Measurements from ENCODE around the gene AHCYL2.
"Not testable (repeated sequence)": the region's sequence is repeated elsewhere in the genome, so short reads cannot be mapped to it uniquely, and the experiment has no call there.

AHCYL2 gene

GRCh38 chr7:129244220-129244619, 19.4 kb downstream of the AHCYL2 start:
- DNase-seq (ENCODE audit: low spot score): no peak
- in situ Hi-C loops (cut with MboI; ENCODE audit: low sequenced_read_pairs, unreplicated experiment): no loop called here

GRCh38 chr7:129245533-129245932, 20.7 kb downstream of the AHCYL2 start:
- in situ Hi-C loops (cut with MboI; ENCODE audit: low sequenced_read_pairs, unreplicated experiment): no loop called here
- TF ChIP-seq CTCF (IDR thresholded peaks at IDR 0.05; ENCODE audit: borderline replicate concordance, control extremely low read depth, extremely low read depth, insufficient read depth, missing control alignments): no peak
- DNase-seq (ENCODE audit: low spot score): no peak

More at GRCh38 chr7:129244220-129244619, 19.4 kb downstream of the AHCYL2 start:
- TF ChIP-seq CTCF (IDR thresholded peaks at IDR 0.05; ENCODE audit: borderline replicate concordance, control extremely low read depth, extremely low read depth, insufficient read depth, missing control alignments): no peak

GRCh38 chr7:129247087-129247486, 22.3 kb downstream of the AHCYL2 start:
- in situ Hi-C loops (cut with MboI; ENCODE audit: low sequenced_read_pairs, unreplicated experiment): no loop called here
- TF ChIP-seq CTCF (IDR thresholded peaks at IDR 0.05; ENCODE audit: borderline replicate concordance, control extremely low read depth, extremely low read depth, insufficient read depth, missing control alignments): no peak
- no peak for DNase-seq (ENCODE audit: low spot score)

DNA sequence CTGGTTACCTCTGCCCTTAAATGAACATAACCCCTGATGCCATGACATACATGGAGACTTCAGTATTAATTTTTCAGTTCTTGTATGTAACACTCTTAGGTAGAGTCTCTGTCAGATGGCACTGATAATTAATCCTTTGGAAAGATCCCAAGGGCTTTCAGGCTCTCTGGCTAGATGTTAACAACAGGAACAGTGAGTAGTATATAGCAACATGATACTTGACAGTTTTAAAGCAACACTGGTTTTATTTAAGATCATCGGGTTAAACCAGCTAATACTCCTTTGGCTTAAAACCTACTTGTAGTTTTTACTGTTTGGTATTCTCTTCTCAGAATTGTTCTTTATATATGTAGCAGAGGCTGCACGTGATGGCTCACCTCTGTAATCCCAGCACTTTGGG, 27.3 kb downstream of the AHCYL2 start:
- in situ Hi-C loops (cut with MboI; ENCODE audit: low sequenced_read_pairs, unreplicated experiment): no loop called here
- DNase-seq (ENCODE audit: low spot score): no peak
- TF ChIP-seq CTCF (IDR thresholded peaks at IDR 0.05; ENCODE audit: borderline replicate concordance, control extremely low read depth, extremely low read depth, insufficient read depth, missing control alignments): no peak

DNA sequence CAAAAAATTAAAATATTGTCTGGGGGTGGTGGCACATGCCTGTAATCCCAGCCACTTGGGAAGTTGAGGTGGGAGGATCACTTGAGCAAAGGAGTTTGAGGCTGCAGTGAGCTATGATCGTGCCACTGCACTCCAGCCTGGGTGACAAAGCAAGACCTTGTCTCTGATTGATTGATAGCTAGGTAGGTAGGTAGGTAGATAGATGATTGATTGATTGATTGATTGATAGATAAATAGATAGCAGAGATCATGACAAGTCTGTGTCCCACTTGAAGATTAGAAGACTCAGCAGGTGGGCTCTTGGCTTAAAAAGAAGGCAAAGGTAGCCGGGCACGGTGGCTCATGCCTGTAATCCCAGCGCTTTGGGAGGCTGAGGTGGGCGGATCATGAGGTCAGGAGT, 27.8 kb downstream of the AHCYL2 start:
- in situ Hi-C loops (cut with MboI; ENCODE audit: low sequenced_read_pairs, unreplicated experiment); DNase-seq (ENCODE audit: low spot score): not testable (repeated sequence)

DNA sequence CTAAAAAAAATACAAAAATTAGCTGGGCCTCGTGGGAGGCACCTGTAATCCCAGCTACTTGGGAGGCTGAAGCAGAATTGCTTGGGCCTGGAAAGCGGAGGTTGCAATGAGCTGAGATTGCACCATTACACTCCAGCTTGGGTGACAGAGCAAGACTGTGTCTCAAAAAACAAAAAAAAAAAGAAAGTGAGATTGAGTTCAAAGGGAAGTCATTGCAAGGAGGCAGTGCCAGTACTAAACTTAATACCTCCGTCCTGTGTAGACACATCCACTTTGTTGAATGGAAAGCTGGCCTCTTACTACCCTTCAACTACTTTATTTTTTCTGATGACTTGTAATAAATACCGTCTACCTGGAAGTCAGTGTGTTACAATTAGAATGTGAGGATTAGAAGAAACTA, 31.0 kb downstream of the AHCYL2 start:
- in situ Hi-C loops (cut with MboI; ENCODE audit: low sequenced_read_pairs, unreplicated experiment): no loop called here
- no peak for DNase-seq (ENCODE audit: low spot score)
- TF ChIP-seq CTCF (IDR thresholded peaks at IDR 0.05; ENCODE audit: borderline replicate concordance, control extremely low read depth, extremely low read depth, insufficient read depth, missing control alignments): no peak

GRCh38 chr7:129256221-129256620, 31.4 kb downstream of the AHCYL2 start:
- TF ChIP-seq CTCF (IDR thresholded peaks at IDR 0.05; ENCODE audit: borderline replicate concordance, control extremely low read depth, extremely low read depth, insufficient read depth, missing control alignments): no peak
- in situ Hi-C loops (cut with MboI; ENCODE audit: low sequenced_read_pairs, unreplicated experiment): no loop called here
- no peak for DNase-seq (ENCODE audit: low spot score)
